ENCODE results near the gene TOLLIP.

GRCh38 chr11:1228101-1228821, 81.2 kb downstream of the TOLLIP start:
- TF ChIP-seq POLR2A (IDR thresholded peaks at IDR 0.05) (no peak), CTCF (IDR thresholded peaks at IDR 0.05) (no peak)

All from ovary (tissue), 3 donors.